Muscle of back (tissue), 11 donors: Measurements from ENCODE around the gene GMFB. TPM values are rescaled to one million over a fixed set of nuclear protein-coding genes. Genes with fewer than 3 reads are reported as not detected.
"Not testable (repeated sequence)": the region's sequence is repeated elsewhere in the genome, so short reads cannot be mapped to it uniquely, and the experiment has no call there.

Experiments
- DNase-seq, 3 donors: peaks; one replicate each; pipeline versions ENCODE4 v3.0.0 to v3.0.0-alpha.2; 2013
- polyA plus RNA-seq, 10 donors: library from polyadenylated mRNA; unstranded; fragments of 120-200 nt; gene quantifications; one replicate each; pipeline ENCODE4 v1.2.1, GENCODE V29; 2013; ENCODE audit not compliant: insufficient read length in 10 of 10

Gene GMFB
- polyA plus RNA-seq, 10 donors, result 46.6 to 65.9 (median 60.5) TPM

DNA sequence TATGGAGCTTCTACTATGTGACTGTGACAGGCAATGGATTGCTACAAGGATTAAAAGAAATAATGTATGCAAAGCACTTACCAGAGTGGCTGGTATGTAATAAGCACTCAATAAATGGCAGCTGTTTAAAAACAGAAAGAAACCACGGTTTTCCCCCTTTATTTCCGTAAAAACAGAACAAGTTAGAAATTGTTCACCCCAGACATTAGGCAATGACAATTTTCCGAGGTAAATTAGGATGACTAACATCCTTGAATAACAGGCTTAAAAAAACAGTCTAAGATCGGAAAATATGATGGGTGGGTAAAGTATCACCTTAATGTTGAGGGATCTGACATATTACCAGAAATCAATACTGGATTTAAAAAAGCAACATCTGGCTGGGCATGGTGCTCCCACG, 26.7 kb downstream of the GMFB start:
- DNase-seq, result no peak

GRCh38 chr14:54459106-54459505, 29.7 kb downstream of the GMFB start:
- no peak for DNase-seq

DNA sequence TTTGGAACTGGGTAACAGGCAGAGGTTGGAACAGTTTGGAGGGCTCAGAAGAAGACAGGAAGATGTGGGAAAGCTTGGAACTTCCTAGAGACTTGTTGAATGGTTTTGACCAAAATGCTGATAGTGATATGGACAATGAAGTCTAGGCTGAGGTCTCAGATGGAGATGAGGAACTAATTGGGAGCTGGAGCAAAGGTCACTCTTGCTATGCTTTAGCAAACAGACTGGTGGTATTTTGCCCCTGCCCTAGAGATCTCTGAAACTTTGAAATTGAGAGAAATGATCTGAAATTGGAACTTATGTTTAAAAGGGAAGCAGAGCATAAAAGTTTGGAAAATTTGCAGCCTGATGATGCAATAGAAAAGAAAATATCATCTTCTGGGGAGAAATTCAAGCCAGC, 30.2 kb downstream of the GMFB start:
- DNase-seq, result not testable (repeated sequence)

GRCh38 chr14:54457609-54457996, 31.2 kb downstream of the GMFB start:
- no peak for DNase-seq

DNA sequence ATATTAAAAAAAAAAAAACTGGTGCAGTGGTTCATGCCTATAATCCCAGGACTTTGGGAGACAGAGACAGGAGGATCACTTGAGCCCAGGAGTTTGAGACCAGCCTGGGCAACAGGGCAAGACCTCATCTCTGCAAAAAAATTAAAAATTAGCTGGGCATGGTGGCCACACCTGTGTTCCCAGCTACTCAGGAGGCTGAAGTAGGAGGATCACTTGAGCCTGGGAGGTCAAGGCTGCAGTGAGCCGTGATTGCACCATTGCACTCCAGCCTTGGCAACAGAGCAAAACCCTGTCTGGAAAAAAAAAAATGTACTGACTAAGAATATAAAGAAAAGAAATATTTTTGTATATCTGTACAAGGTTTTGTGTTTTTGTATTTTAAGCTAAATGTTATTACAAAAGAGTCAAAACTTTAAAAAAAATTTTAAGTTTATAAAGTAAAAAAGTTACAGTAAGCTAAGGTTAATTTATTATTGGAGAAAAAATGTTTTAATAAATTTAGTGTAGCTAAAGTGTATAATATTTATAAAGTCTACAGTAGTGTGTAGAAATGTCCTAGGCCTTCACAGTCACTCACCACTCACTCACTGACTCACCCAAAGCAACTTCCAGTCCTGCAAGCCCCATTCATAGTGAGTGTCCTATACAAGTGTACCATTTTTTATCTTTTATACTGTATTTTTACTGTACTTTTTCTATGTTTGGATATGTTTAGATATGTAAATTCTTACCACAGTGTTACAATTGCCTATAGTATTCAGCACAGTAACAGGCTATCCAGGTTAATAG, 31.8 kb downstream of the GMFB start:
- not testable (repeated sequence) for DNase-seq

DNA sequence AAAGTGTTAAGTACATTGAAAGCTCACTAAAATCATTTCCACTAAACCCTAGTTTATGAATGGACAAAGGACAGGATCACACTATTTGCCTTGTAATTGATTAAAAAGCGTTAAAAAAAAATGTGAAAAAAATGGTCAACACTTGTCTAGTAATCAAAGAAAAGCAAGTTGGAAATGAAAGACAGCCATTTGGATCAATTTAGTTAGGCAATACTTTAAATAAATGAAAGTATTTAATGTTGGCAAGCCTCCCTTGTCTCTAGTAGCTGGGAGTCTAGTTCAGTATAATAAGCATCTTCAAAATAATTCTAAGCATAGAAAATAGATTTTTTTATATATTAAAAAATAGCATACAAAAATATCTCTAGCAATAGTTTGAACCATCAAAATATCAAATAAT, 33.4 kb downstream of the GMFB start:
- DNase-seq, result no peak

DNA sequence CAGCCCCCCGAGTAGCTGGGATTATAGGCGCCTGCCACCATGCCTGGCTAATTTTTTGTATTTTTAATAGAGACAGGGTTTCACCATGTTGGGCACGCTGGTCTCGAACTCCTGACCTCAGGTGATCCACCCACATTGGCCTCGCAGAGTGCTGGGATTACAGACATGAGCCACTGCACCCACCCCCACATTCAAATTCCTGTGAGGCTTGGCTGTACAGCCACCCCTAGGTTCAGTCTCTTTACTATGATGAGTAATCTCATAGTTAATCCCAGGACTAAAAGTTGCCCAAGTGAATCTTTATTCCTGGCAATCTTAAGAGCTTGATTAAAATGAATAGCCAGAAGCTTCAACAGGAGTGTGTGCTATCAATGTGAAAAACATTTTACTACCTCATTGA, 34.8 kb downstream of the GMFB start:
- DNase-seq, result not testable (repeated sequence)

- DNase-seq, result no peak
These were observed 35.5 kb downstream of the GMFB start for GRCh38 chr14:54453252-54453651.

DNA sequence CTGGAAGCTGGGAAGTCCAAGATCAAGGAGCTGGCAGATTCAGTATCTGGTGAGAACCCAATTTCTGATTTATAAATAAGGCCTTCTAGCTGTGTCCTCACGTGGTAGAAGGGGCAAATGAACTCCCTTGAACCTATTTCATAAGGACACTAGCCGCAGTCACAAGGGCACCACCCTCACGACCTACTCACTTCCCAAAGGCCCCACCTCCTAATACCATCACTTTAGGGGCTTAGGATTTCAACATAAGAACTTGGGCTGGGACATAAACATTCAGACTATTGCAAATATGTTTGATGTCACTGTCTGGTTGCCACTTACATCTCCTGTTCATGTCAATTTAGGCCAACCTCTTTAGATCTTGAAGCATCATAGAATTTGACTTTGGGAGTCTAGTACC, 36.8 kb downstream of the GMFB start:
- no peak for DNase-seq

DNA sequence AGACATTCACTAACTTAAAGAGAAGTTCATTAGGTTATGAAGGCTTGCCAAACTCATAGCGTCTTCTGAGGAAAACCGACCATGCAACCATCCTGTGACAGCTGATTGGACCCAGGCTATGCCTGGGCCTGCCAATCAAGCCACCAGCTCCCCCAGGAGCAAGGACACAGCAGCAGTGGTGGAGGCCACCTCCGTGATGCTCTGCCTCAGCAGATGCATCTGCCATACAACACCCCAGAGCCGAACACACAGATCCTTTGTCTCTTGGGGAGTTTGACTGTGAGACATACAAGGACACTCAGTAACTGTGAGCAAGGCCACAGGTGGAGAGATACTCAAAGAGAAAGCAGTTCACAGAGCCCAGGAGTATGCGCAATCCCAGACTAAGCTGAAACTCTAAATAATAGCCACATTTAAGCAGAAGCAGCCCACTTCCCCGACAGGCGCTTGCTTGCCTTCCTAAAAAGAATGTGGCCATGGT, 37.6 kb downstream of the GMFB start:
- DNase-seq, result no peak

DNA sequence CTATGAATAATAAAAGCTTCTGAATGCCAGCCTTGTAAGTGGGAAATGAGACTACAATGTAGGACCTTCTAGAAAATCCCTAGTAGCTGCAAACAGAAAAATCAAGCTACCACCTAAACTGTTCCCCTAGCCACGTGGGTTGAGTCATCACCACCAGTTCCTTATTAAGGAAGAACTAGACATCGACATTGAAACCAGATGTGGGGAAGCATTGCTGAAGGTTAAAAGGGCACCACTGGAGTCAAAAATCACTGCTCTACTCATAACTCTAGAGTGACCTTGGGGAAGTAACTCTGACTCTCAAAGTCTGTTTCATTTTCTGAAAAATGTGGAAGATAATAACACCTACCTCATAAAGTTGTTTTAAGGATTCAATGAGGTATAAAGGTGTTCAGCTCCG, 38.2 kb downstream of the GMFB start:
- peak in 1 of 3 donors; percentile 24 for DNase-seq

- DNase-seq, result peak in 1 of 3 donors; percentile 14
These were observed 41.5 kb downstream of the GMFB start for GRCh38 chr14:54447231-54447692.

DNA sequence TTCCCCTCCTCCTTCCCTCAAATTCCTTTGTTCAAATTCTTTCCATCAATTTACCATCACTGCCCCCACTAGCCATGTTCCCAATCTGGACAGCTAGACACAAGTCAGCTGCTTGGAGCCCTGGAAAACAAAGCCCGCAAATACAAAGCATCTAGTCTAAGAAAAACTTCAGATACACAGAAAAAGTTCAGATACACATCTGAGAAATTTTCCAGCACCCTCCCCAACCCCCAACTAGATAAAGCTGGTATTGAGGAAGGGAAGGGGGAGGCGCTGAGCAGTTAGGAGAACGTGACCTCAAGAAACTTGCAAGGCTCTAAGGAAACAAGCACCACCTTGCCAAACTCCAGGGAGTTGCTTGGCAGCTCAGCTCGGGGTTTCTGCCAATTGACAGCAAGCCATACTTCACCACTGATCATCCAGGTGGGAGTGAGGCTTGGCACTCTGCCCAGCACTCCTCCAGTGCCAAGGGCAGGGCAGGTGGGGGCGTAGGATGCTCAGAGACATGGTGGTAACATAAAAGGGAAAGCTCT, 42.6 kb downstream of the GMFB start:
- peak in 1 of 3 donors; percentile 19 for DNase-seq

DNA sequence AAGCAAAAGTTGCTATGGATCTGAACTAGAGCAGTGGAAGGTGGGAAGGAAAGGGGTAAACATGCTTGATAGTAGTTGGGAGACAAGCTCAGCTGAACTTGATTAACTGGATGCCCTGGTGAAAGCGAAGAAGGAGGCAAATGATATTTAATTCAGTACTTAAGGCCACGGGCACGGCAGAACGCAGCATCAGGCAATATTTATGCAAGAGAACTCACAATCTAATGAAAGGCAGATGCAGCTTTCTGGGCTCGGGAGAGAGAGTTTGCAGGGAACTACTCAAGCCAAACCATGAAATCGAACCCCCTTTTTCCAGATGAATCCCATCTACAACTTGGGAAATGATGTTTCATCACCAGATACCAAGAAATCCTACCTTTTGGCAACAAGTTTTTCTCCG, 44.1 kb downstream of the GMFB start:
- peak in 2 of 3 donors; percentile 33 to 59 for DNase-seq

GRCh38 chr14:54443981-54444380, 44.8 kb downstream of the GMFB start:
- DNase-seq, result peak in 2 of 3 donors; percentile 18 to 60

GRCh38 chr14:54442961-54443360, 45.8 kb downstream of the GMFB start:
- not testable (repeated sequence) for DNase-seq

DNA sequence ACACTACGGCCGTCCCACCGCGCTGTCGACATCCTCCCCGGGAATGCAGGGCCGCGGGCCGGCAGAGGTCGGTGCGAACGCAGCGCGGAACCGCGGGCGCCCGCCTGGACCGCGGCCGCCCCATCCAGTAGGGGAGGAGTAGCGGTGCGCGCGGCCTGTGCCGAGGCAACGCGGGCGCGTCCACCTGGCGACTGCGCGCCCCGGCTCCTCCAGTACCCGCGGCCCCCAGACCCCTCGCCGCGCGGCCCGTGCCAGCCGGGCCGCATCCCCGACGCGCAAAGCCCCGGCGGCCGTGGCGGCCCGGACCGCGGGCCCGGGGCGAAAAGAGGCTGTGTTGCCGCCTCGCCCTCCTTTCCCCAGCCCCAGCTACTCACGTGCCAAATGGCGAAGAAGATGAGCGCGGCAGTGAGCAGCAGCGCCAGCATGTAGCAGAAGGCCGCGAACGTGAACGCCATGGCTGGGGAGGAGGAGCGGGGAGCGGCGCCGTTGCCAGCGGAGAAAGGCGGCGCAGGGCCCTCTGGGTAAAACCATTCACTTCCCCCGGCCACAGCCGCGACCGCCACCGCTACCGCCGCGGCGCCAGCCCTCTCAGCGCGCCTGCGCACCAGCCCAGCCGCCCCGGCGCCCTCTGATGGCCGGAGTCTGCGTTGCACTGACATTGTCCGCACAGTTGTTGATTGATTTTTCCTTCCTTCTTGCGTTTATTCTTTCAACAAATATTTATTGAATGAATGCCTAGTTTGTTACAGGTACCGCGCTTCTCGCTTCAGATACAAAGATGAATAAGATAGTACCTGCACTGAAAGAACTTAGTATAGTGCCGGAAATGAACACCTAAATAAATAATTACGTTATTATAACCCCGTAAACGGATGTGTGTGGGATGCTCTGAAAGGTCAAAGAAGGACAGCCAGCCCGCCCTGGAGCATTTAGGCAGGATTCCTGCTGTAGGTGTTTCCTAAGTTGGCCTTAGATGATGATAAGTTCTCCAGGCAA, 47.6 kb downstream of the GMFB start, which contains the start of gene CNIH1:
Gene CNIH1, minus strand, starts transcription at position 502 of the 996 bp plus-strand sequence. Its CDS starts 47 bp downstream, at position 455.
- peak; percentile 93 to 98 (median 96) for DNase-seq

DNA sequence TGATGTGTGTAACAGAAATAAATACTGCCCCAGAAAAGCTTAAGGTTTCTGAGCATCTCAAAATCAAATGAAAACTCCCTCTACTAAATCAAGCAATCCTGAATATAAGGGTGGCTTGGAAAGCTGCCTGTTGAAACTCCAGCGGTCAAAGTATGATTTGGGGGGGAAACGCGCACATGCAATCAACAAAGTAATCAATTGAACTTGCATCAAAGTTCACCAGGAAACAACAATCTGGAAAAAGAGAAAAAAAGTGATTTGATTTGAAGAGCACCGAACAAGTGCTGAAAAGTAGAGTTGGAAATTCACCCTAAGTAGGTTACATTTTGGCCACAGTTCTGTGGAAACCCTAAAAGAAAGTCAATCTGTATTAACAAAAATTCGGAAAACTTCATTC, 48.3 kb downstream of the GMFB start:
- peak in 1 of 3 donors; percentile 8 for DNase-seq

- DNase-seq, result no peak
These were observed 48.7 kb downstream of the GMFB start for GRCh38 chr14:54440037-54440436.

DNA sequence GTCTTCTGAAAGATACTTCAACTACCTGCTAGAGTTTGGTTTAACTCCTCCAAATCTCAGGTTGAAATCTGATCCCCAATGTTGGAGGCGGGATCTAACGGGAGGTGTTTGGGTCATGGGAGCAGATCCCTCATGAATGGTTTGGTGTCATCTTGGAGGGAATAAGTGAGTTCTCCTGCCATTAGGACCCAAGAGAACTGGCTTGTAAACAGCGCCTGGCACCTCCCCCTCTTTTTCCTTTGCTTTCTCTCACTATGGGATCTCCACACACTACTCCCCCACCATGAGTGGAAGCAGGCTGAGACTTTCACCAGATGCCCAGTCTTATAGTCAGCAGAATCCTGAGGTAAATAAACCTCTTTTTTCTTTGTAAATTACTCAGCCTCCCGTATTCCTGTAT, 50.1 kb downstream of the GMFB start:
- no peak for DNase-seq

GRCh38 chr14:54437954-54438353, 50.8 kb downstream of the GMFB start:
- not testable (repeated sequence) for DNase-seq

GRCh38 chr14:54435500-54435981, 53.2 kb downstream of the GMFB start:
- DNase-seq, result peak in 1 of 3 donors; percentile 15
